Osteoblast (primary cell): ENCODE measurements around the gene SERP1. TPM values are rescaled to one million over a fixed set of nuclear protein-coding genes. Genes with fewer than 3 reads are reported as not detected.

Source experiments
- DNase-seq: peaks from one replicate; pipeline ENCODE4 v3.0.0; 2011; ENCODE audit warnings: low spot score, mixed read lengths; ENCODE audit not compliant: insufficient read length; ENCODE audit errors: missing footprints
- H2AFZ ChIP-seq: 2 replicates; pipeline ENCODE4 v1.6.0; 2011; ENCODE audit warnings: mild to moderate bottlenecking, low read length
- H3K27ac ChIP-seq: 2 replicates; pipeline ENCODE4 v1.5.1; 2011; ENCODE audit warnings: mild to moderate bottlenecking, low read depth, low read length, moderate library complexity
- H3K27me3 ChIP-seq: 2 replicates; pipeline ENCODE4 v1.6.0; 2012; ENCODE audit warnings: mild to moderate bottlenecking, control low read depth, inconsistent platforms, low read length, moderate library complexity; ENCODE audit not compliant: insufficient read depth
- H3K36me3 ChIP-seq: 2 replicates; pipeline ENCODE4 v1.5.1; 2011; ENCODE audit warnings: mild to moderate bottlenecking, low read length, control low read depth, moderate library complexity; ENCODE audit not compliant: insufficient read depth
- H3K4me1 ChIP-seq: 2 replicates; pipeline ENCODE4 v1.5.1; 2011; ENCODE audit warnings: mild to moderate bottlenecking, low read length, control low read depth, moderate library complexity; ENCODE audit not compliant: insufficient read depth
- H3K4me2 ChIP-seq: 2 replicates; pipeline ENCODE4 v1.6.0; 2011; ENCODE audit warnings: mild to moderate bottlenecking, low read length; ENCODE audit not compliant: insufficient read depth
- H3K4me3 ChIP-seq: fragments of 200-600 bp; sonication (generic); 3 replicates; pipeline ENCODE4 v1.5.1; 2012; ENCODE audit warnings: mild to moderate bottlenecking, low read length, inconsistent platforms; ENCODE audit not compliant: insufficient read depth
- H3K79me2 ChIP-seq: 2 replicates; pipeline ENCODE4 v1.6.0; 2012; ENCODE audit warnings: mild to moderate bottlenecking, low read length, control low read depth, inconsistent platforms; ENCODE audit not compliant: insufficient read depth
- H3K9me3 ChIP-seq: 2 replicates; pipeline ENCODE4 v1.5.1; 2011; ENCODE audit warnings: low read depth, low read length, control low read depth
- H4K20me1 ChIP-seq: 2 replicates; pipeline ENCODE4 v1.6.0; 2012; ENCODE audit warnings: mild to moderate bottlenecking, low read length, control low read depth; ENCODE audit not compliant: insufficient read depth
- CTCF ChIP-seq: IDR thresholded peaks from 2 replicates; pipeline ENCODE4 v1.5.1; 2011; ENCODE audit warnings: mild to moderate bottlenecking, low read depth, low read length, moderate library complexity; ENCODE audit errors: extremely low read depth
- total RNA-seq: library from RNA; depleted of rRNA; stranded (reverse); fragments of >200 nt; gene quantifications from 2 replicates; pipeline ENCODE4 v1.2.3, GENCODE V29; 2012

SERP1 gene
- total RNA-seq, 1 donor, result 124 TPM

- Histone ChIP-seq H3K27me3 (no peaks in the 10 kb centered on the region), H3K9me3 (no peaks in the 10 kb centered on the region), H3K4me3 (no peak overlapping the region), H2AFZ (no peak overlapping the region), H3K4me2 (no peak overlapping the region), H4K20me1 (no peaks in the 10 kb centered on the region), H3K27ac (no peak overlapping the region), H3K4me1 (no peaks in the 10 kb centered on the region), H3K36me3 (peaks cover 36% of the 10 kb centered on the region), H3K79me2 (peaks cover 53% of the 10 kb centered on the region)
- DNase-seq, result no peak
- TF ChIP-seq CTCF, result no peak
Observed at GRCh38 chr3:150556792-150557191, 10.5 kb upstream of the SERP1 start.

GRCh38 chr3:150555859-150556436, 9.7 kb upstream of the SERP1 start:
- Histone ChIP-seq H4K20me1 (no peaks in the 10 kb centered on the region), H3K27me3 (no peaks in the 10 kb centered on the region), H3K36me3 (peaks cover 36% of the 10 kb centered on the region), H3K9me3 (no peaks in the 10 kb centered on the region), H3K4me1 (no peaks in the 10 kb centered on the region), H3K27ac (no peak overlapping the region), H3K4me2 (no peak overlapping the region), H3K4me3 (no peak overlapping the region), H2AFZ (no peak overlapping the region), H3K79me2 (peaks cover 60% of the 10 kb centered on the region)
- no peak for TF ChIP-seq CTCF
- DNase-seq, result no peak

GRCh38 chr3:150547045-150547741, 897 bp upstream of the SERP1 start:
- no peak for TF ChIP-seq CTCF
- H3K79me2 ChIP-seq, result peaks cover 90% of the 10 kb centered on the region
- H3K4me1 ChIP-seq, result peaks cover 28% of the 10 kb centered on the region
- H4K20me1 ChIP-seq, result peaks cover 26% of the 10 kb centered on the region
- H2AFZ ChIP-seq, result peak overlapping the region; percentile 91
- no peaks in the 10 kb centered on the region for H3K9me3 ChIP-seq
- peak overlapping the region; percentile 97 for H3K4me2 ChIP-seq
- H3K36me3 ChIP-seq, result peaks cover 19% of the 10 kb centered on the region
- H3K27me3 ChIP-seq, result no peaks in the 10 kb centered on the region
- peak overlapping the region; percentile 90 for H3K4me3 ChIP-seq
- peak; percentile 71 for DNase-seq
- peak overlapping the region; percentile 98 for H3K27ac ChIP-seq

GRCh38 chr3:150545419-150546225, 674 bp downstream of the SERP1 start:
- no peaks in the 10 kb centered on the region for H3K27me3 ChIP-seq
- H3K27ac ChIP-seq, result peak overlapping the region; percentile 98
- H3K36me3 ChIP-seq, result peaks cover 24% of the 10 kb centered on the region
- H4K20me1 ChIP-seq, result peaks cover 26% of the 10 kb centered on the region
- H3K4me1 ChIP-seq, result peaks cover 28% of the 10 kb centered on the region
- H3K79me2 ChIP-seq, result peaks cover 83% of the 10 kb centered on the region
- DNase-seq, result peak; percentile 51
- H3K4me2 ChIP-seq, result peak overlapping the region; percentile 88
- H3K9me3 ChIP-seq, result no peaks in the 10 kb centered on the region
- peak overlapping the region; percentile 90 for H3K4me3 ChIP-seq
- TF ChIP-seq CTCF, result no peak
- peak overlapping the region; percentile 43 for H2AFZ ChIP-seq
